ENCODE data around the gene ADAMTS9. TPM values are rescaled to one million over a fixed set of nuclear protein-coding genes. Genes with fewer than 3 reads are reported as not detected.
A peak's percentile ranks its signal among the peaks of the same experiment; 100 is the strongest.

The ADAMTS9 gene
- total and polyA plus RNA-seq, 2 of the 13 experiments (the other 11 are each of a cell fraction or from before 2014, with no cell fraction given) = 0.02 to 0.09 TPM

GRCh38 chr3:64717872-64718613 is 30.2 kb upstream of the ADAMTS9 start:
- Histone ChIP-seq H3K9ac (ENCODE audit: insufficient read depth, low read depth, low read length) (no peak overlapping the region), H3K27ac (ENCODE audit: extremely low read length, insufficient read depth, low read length) (no peak overlapping the region), H3K4me2 (ENCODE audit: low read depth, low read length) (no peak overlapping the region), H3K27me3 (ENCODE audit: control insufficient read depth in 1 of 2, insufficient read depth in 2 of 2, low read length in 2 of 2) (0 out of 5 replicates have a peak, but pooled peaks cover 0 to 2% of the 10 kb centered on the region in 2 experiments), H3K4me1 (ENCODE audit: insufficient read depth, low read length) (no peaks in the 10 kb centered on the region), H4K20me1 (ENCODE audit: insufficient read depth, low read length) (no peaks in the 10 kb centered on the region), H3K79me2 (ENCODE audit: insufficient read depth, low read length) (no peaks in the 10 kb centered on the region), H3K36me3 (replicated peaks in 1 of 2; ENCODE audit: control insufficient read depth in 1 of 2, insufficient read depth in 2 of 2, low read length in 2 of 2) (no peaks in the 10 kb centered on the region), H3K4me3 (replicated peaks in 1 of 3; ENCODE audit: insufficient read depth in 1 of 3, low read depth in 2 of 3, low read length in 3 of 3) (no peak overlapping the region), H3K9me3 (ENCODE audit: low read length) (no peaks in the 10 kb centered on the region), H2AFZ (ENCODE audit: low read length) (no peak overlapping the region)
- TF ChIP-seq IRF2 (CRISPR knock-in tag; IDR thresholded peaks at IDR 0.05) = no peak
- peak; percentile 84 for TF ChIP-seq ZNF24 (IDR thresholded peaks at IDR 0.05)
- TF ChIP-seq RORA (CRISPR knock-in tag; IDR thresholded peaks at IDR 0.05) = no peak
- no peak for TF ChIP-seq SALL1 (CRISPR knock-in tag; IDR thresholded peaks at IDR 0.05)
- ATAC-seq (no peak), FAIRE-seq (no peak), DNase-seq (ENCODE audit: low spot score) (no peak)
- ChIA-PET CTCF (ENCODE audit: low intra/inter-chr PET ratio, low total read pairs) (no interaction called here), POLR2A (no interaction called here)
- WGBS (ENCODE audit: low lambda C conversion rate) = 46% methylated on average over 5 of the region's 5 CpGs
- in situ Hi-C loops (cut with HindIII; ENCODE audit: extremely low pct_ligation_motif_present, low pct_unique_long_range_greater_than_20kb) = no loop called here
- intact Hi-C loops (cut with micrococcal nuclease; ENCODE audit: unreplicated experiment) = no loop called here
- no TSS peak for BruUV-seq (replicated peaks)

GRCh38 chr3:64717411-64717810 is 29.6 kb upstream of the ADAMTS9 start:
- Histone ChIP-seq H3K4me1 (ENCODE audit: insufficient read depth, low read length) (no peaks in the 10 kb centered on the region), H2AFZ (ENCODE audit: low read length) (no peak overlapping the region), H3K27me3 (ENCODE audit: control insufficient read depth in 1 of 2, insufficient read depth in 2 of 2, low read length in 2 of 2) (0 out of 5 replicates have a peak, but pooled peaks cover 0 to 2% of the 10 kb centered on the region in 2 experiments), H3K9me3 (ENCODE audit: low read length) (no peaks in the 10 kb centered on the region), H3K4me3 (replicated peaks in 1 of 3; ENCODE audit: insufficient read depth in 1 of 3, low read depth in 2 of 3, low read length in 3 of 3) (no peak overlapping the region), H3K79me2 (ENCODE audit: insufficient read depth, low read length) (no peaks in the 10 kb centered on the region), H3K36me3 (replicated peaks in 1 of 2; ENCODE audit: control insufficient read depth in 1 of 2, insufficient read depth in 2 of 2, low read length in 2 of 2) (no peaks in the 10 kb centered on the region), H3K27ac (ENCODE audit: extremely low read length, insufficient read depth, low read length) (no peak overlapping the region), H3K9ac (ENCODE audit: insufficient read depth, low read depth, low read length) (no peak overlapping the region), H3K4me2 (ENCODE audit: low read depth, low read length) (no peak overlapping the region), H4K20me1 (ENCODE audit: insufficient read depth, low read length) (no peaks in the 10 kb centered on the region)
- in situ Hi-C loops (cut with HindIII; ENCODE audit: extremely low pct_ligation_motif_present, low pct_unique_long_range_greater_than_20kb) = no loop called here
- WGBS (ENCODE audit: low lambda C conversion rate) = 22% methylated on average over 3 of the region's 3 CpGs
- TF ChIP-seq ZNF225 (CRISPR knock-in tag; IDR thresholded peaks at IDR 0.05) = no peak
- TF ChIP-seq RBFOX2 (IDR thresholded peaks at IDR 0.05; ENCODE audit: low read depth, low read length) = no peak
- no peak for TF ChIP-seq POLR2AphosphoS5 (IDR thresholded peaks at IDR 0.05; ENCODE audit: low read depth, low read length)
- TF ChIP-seq ZNF720 (CRISPR knock-in tag; IDR thresholded peaks at IDR 0.05) = no peak
- no peak for TF ChIP-seq XRCC5 (optimal IDR thresholded peaks at IDR 0.05; ENCODE audit: low read length)
- TF ChIP-seq MZF1 (CRISPR knock-in tag; IDR thresholded peaks at IDR 0.05; ENCODE audit: borderline replicate concordance) = no peak
- TF ChIP-seq FOXP1 (IDR thresholded peaks at IDR 0.05) = no peak
- no peak for TF ChIP-seq FOXP1 (CRISPR knock-in tag; IDR thresholded peaks at IDR 0.05)
- no peak for TF ChIP-seq ZNF12 (CRISPR knock-in tag; IDR thresholded peaks at IDR 0.05)
- no peak for TF ChIP-seq NONO (IDR thresholded peaks at IDR 0.05)
- no peak for TF ChIP-seq NONO (CRISPR knock-in tag; conservative IDR thresholded peaks at IDR 0.05)
- TF ChIP-seq AGO2 (optimal IDR thresholded peaks at IDR 0.05; ENCODE audit: low read depth, low read length) = no peak
- no peak for TF ChIP-seq CBX2 (IDR thresholded peaks at IDR 0.05; ENCODE audit: low read depth, low read length)
- TF ChIP-seq CBX2 (CRISPR knock-in tag; IDR thresholded peaks at IDR 0.05; ENCODE audit: low read depth) = no peak
- TF ChIP-seq CEBPB (IDR thresholded peaks at IDR 0.05; ENCODE audit: borderline replicate concordance, low read depth, low read length) = no peak
- no peak for TF ChIP-seq JDP2 (CRISPR knock-in tag; IDR thresholded peaks at IDR 0.05; ENCODE audit: borderline replicate concordance)
- TF ChIP-seq, protein P1, sequence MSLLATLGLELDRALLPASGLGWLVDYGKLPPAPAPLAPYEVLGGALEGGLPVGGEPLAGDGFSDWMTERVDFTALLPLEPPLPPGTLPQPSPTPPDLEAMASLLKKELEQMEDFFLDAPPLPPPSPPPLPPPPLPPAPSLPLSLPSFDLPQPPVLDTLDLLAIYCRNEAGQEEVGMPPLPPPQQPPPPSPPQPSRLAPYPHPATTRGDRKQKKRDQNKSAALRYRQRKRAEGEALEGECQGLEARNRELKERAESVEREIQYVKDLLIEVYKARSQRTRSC (CRISPR knock-in tag; IDR thresholded peaks at IDR 0.05; ENCODE audit: low read depth) = no peak
- no peak for TF ChIP-seq KAT7 (CRISPR knock-in tag; IDR thresholded peaks at IDR 0.05; ENCODE audit: borderline replicate concordance)
- FAIRE-seq (no peak), DNase-seq (ENCODE audit: low spot score) (no peak), ATAC-seq (no peak)
- no TSS peak for BruUV-seq (replicated peaks)
- intact Hi-C loops (cut with micrococcal nuclease; ENCODE audit: unreplicated experiment) = no loop called here
- ChIA-PET POLR2A (no interaction called here), CTCF (ENCODE audit: low intra/inter-chr PET ratio, low total read pairs) (no interaction called here)
